Measurements from ENCODE around the gene HELT.

GRCh38 chr4:185036019-185036418, 17.7 kb downstream of the HELT start:
- TF ChIP-seq CTCF (IDR thresholded peaks at IDR 0.05) (no peak), POLR2A (IDR thresholded peaks at IDR 0.05) (no peak)
